GM21367 (cell line): ENCODE data around the gene PFDN1.

ENCODE experiments used
- ATAC-seq: cut with Tn5 transposase; IDR thresholded peaks from one replicate; pipeline ENCODE4 v1.9.1; 2021; ENCODE audit not compliant: unreplicated experiment

PFDN1 gene

DNA sequence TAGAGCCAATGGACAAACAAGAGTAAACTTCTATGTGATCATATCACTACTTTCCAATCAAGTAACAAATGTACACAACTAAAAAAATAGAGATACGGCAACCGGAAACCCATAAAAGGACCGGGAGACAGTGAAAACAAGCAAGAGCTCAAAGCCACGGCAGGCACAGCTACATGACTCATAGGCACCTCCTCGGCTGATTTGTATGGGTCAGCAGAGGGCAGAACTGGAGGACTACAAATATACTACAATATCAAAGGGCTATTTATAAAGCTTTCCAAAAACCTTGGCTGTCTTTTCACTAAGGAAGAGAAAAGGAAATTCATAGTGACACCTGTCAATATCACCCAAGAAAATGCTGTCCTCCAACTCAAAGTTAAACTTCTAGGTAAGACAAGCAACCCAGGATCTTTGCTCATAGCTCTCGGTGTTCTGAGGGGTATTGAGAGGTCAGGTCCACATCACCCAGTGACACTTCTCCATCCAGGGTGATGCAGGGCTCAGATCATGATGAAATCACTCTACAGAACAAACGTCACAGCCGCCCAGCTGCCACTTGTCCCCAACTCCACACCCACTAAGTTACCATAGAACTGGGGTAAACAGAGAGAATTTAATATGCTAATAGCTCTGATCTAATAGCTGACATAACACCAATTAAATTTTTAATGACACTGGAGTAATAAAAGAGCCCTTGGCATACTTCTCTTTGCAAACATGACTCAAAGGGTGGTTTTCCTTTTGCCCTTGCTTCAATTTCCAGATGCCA lies 41.3 kb downstream of the PFDN1 start:
- no peak for ATAC-seq

DNA sequence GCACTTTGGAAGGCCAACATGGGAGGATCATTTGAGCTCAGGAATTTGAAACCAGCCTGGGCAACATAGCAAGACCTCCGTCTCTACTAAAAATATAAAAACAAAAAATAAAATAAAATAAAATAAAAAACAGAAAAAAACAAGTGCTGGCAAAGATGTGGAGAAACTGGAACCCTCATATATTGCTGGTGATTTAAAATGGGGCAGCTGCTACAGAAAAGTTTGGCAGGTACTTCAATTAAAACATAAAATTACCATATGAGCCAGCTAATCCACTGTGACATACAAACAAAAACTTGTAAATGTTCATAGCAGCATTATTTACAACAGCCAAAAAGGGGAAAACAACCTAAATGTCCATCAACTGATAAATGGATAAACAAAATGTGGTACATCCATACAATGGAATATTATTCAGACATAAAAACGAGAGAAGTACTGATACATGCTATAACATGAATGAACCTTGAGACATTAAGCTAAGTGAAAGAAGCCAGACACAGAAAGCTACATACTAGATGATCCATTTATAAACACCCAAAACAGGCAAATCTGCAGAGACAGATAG lies 42.7 kb downstream of the PFDN1 start:
- ATAC-seq: no peak

DNA sequence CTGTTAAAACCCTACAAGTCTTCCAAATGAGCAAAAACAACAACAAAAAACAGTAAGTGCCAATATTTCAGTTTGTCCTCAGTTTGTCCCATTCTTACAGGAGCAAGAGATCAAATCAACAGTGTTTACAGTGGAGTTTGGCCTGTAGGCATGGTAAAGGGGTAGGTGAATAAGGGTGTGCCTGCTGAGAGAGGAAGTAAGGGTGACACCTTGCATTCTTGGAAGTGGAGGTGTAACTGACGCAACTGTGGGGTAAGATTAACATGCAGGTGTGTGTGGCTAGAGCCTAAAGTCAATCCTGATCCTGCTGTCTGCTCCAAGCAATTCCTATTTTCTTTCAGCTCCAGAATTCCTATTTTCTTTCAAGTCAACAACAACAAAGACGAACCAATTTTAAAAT lies 43.4 kb downstream of the PFDN1 start:
- ATAC-seq: no peak

DNA sequence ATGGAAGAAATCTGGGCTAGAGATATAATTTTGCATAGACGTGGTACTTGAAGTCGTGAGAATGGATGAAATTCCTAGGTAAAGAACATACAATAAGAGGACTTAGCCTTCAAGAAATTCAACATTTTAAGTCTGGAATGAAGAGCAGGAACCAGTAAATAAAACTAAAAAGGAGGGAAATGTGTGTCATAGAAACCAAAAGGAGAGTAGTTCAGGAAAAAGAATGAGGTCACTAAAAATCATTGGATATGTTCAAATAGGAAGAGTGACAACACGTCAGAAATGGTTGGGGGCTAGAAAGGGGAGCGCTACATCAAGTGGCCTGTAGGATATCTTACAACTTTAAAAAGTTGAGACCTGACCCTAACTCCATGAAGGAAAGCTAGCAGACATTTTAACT lies 44.0 kb downstream of the PFDN1 start:
- no peak for ATAC-seq

DNA sequence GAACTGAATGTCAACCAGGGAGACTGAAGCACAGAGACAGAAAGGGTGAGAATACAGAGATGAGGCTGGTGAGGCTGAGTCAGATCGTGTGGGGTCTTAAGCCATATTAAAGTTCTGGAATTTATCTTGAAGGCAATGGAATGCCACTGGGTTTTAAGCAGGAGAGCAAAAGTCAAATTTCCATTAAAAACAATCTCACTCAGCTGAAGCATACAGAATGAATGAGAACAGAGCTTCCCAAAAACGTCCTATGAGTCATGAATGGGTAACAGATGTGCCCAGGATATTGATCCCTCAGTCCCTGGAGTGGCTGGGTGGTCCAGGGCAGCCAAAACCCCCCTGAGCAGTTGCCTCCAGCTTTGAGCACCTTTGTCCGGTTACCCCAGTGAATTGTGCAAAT lies 44.9 kb downstream of the PFDN1 start:
- ATAC-seq: no peak

DNA sequence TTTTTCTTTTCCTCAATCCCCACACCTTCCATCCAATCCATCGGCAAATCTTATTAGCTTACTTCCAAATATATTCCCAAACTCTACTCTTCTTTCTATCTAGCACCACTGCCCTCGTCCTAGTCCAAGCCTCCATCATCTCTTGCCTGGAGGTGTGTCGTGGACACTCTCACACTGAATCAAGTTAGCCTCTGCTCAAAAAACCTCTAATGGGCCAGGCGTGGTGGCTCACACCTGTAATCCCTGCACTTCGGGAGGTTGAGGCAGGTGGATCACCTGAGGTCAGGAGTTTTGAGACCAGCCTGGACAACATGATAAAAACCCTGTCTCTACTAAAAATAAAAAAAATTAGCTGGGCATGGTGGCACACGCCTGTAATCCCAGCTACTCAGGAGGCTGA lies 46.2 kb downstream of the PFDN1 start:
- no peak for ATAC-seq

DNA sequence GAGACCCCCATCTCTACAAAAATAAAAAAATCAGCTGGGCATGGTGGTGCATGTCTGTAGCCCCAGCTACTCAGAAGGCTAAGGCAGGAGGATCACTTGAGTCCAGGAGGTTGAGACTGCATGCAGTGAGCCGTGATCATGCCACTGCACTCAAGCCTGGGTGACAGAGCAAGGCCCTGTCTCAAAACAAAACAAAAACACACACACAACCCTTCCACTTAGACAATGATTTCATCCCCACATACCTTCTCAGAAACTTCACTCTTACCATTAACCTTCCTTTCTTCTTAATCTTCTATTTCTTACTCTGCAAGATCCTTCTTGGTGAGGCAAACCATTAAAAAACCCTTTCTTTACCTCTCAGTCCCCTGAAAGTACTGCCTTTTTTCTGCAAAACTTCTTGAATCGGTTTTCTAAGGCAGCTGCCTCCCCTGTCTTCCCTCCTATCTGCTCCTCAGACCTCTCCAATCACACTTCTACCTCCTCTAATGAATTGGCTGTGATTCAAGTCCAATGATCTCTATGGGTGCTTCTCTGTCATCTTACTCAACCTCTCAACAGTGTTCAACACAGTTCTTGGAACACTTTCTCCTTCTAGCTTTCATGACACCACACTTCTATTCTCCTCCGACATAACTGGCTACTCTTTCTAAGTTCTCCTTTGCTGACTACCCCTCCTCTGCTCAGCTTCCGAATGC lies 47.3 kb downstream of the PFDN1 start:
- no peak for ATAC-seq

DNA sequence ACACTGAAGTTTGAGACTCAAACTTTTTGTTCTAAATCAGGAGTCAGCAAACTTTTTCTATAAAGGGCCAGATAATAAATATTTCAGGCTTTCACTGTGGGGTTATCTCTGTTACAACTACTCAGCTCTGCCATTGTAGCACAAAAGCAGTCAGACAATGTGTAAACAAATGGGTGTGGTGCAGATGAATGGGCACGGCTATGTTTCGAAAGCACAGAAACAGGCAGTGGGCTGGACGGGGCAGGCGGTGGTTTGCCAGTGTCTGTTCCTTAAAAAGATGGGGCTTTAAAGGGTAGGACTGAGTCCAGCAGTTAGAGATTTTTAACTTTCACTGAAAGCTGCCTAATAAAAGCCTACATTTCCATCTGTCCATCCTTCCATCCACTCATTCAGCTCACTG lies 48.9 kb downstream of the PFDN1 start:
- ATAC-seq: no peak

DNA sequence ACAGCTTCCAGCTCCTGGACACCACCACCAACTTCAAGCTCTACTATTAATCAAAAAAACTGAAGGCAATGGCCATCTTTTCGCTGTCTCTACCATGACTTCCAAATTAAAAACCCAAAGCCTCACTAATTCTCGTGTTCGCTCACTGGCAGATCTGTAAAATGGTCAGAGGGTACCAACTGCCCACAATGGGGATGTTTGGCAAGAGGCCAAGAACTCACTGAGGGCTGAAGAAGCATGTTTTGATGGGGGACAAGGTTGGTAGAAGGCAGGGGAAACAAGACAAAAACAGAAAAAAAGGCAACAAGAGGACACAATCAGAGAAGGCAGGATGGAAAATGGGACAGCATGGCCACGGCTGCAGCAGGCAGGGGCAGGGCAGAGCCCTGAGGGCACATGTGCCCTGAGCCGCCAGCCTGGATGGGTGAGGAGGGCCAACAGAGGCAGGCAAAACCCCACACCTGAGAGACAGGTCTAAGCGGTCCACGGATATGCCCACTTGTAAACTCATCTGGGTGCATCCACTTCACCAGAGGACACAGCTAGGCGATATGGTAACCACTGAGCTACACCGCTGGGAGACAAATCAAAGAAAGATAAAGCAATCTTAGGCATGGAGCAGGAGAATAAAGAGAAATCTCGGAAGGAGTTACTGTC lies 50.3 kb downstream of the PFDN1 start:
- ATAC-seq: no peak

DNA sequence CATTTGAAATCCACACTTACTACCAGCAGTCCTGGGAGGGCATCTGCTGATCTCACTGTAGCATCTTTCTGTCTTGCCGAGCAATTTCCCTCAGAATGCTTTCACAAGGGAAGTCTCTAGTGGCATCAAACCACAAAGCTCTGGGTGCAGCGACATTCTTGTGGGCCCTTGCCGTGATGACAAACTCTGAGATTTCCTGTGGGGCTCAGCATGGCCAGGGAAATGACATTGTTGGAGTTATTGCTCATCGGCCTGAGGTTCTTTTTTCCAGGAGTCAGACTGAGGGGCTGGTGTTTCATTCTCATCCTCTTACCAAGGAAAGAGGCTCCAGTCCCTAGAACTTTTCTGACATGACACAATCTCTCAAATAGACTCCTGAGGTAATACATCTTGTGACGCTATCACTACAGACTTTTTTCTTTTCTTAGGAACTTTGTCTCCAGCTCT lies 51.4 kb downstream of the PFDN1 start:
- ATAC-seq: peak; percentile 66

DNA sequence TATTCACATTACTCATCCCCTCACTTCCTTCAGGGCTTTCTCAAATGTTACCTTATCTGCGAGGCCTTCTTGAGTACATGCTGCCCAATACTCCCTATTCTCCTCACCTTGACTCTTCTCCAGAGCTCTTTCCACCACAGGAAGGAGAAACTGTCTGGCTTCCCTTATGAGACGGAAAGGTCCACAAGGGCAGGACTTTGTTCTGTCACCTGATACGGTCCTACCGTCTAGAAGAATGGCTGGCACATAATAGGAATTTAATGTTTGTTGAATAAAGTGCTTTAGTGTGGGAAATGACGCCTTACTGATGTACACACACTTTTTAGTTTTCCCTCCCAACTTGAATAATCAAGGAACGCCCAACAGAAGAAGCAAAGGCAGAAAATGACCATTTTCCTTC lies 52.5 kb downstream of the PFDN1 start:
- ATAC-seq: no peak

DNA sequence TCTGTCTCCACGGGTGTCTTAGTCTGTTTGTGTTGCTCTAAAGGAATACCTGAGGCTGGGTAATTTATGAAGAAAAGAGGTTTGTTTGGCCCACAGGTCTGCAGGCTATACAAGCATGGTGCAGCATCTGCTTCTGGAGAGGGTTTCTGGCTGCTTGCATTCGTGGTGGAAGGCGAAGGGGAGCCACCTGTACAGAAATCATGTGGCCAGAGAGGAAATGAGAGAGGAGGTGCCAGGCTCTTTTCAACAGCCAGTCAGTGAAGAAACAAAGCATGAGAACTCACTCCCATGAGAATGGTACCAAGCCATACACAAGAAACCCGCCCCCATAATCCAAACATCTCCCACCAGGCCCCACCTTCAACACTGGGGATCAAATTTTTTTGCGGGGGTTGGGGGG lies 53.4 kb downstream of the PFDN1 start:
- ATAC-seq: no peak

DNA sequence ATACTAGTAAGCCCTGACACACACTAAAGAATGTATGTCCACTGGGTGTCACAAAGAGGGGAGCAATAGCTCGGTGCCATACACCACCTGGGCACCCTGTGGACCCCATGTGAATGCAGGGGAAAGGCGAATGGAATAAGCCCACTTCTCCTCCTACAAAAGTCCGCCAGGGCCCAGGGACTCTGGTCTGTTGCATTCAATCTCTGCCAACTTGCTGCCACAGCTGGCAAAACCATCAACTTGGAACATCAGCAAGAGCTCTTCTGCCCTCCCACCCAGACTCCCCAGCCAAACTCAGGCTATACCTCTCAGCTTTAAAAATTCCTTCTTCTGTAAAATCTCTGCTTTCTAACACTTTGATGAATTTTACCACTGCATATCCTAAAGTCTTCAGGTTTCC lies 54.5 kb downstream of the PFDN1 start:
- no peak for ATAC-seq

DNA sequence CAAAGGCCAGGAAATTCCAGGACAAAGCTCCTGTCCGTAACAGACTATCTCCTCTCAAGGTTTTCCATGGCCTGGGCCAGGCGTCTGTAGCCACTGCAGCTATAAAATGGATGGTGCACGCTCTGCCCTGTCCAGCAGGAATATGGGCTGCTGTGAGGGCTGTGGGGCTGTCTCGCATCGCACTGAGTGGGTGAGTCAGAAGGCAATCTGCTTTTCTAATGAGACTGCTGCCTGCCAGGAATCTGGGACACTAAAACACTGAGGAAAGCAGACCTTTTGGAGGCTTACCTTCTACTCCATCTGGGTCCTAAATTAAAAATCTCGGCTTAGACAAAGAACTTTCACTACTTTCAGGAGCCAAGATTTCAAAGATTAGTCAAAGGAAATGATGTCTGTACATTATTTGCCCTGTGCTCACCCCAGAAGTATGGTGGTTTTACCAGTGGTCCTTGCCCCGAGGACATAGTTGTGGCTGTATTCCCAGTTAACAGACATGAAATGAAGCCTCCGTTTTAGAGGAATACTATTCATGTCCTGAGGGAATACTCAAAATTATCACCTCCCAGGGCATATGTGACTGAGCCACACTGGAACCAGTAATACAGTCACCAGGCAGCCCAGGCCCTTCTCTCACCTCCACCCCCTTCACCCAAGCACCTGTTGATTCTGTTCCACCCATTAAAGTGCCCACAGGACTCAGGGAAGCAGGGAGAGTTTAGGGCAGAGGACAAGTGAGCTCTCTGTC lies 56.4 kb downstream of the PFDN1 start:
- ATAC-seq: no peak

DNA sequence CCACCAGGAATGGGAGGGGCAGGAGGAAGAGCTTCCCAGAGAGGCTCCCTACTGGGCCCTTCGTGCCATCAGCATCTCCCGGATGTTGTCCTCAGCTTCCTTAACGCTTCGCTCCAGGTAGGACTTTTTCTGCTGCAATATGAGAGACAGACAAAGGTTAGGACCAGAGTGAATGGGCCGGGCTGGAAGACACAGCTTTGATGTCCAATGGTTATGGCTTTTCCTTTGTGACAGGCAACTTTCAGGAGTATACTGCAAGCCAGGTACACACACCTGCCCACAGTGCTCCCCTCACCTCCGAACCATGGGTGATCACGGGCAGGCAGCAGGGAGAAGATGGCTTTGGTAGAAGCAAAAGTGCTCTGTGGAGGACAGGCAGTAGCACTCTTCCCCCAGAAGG lies 57.0 kb downstream of the PFDN1 start:
- no peak for ATAC-seq

DNA sequence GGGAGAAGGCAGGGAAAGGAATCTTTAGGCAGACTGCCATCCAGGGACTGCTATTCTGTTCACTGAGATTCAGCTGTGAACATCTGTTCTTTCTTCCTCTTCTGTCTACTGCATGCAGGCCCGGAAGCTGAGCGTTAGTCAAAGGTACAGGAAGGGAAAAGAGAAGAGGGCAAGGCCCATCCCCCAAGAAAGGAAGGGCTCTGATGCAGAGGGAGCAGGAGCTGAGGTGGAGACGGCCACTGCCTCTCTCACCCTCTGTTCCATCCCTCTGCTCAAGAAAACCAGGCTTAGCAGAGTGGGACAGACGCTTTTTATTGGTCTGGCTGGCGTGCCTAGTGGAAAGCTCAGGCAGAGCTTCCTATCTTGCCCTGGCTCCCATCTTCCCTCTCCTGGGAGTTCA lies 57.6 kb downstream of the PFDN1 start:
- ATAC-seq: no peak

DNA sequence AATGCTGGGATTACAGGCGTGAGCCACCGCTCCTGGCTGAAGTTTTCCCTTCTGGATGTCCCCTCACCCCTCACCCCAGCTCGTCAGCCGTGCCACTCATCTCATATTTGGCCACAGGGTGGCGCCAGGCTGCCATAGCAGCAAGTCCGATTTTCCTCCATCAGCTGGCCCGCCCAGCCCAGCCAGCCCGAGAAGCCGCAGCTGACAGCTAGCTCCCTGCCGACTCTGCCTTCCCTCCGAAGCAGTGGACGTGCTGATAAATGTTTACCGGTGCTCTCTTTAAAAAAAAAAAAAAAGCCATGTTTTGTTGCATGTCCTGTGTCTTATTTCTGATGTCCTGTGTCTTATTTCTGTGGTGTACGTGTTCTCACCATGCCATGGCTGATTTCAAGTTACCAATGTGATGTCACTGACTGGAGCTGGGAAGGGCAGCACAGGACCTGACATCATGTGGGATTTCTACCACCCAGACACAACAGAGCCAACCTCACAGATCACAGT lies 58.3 kb downstream of the PFDN1 start:
- ATAC-seq: peak; percentile 51

DNA sequence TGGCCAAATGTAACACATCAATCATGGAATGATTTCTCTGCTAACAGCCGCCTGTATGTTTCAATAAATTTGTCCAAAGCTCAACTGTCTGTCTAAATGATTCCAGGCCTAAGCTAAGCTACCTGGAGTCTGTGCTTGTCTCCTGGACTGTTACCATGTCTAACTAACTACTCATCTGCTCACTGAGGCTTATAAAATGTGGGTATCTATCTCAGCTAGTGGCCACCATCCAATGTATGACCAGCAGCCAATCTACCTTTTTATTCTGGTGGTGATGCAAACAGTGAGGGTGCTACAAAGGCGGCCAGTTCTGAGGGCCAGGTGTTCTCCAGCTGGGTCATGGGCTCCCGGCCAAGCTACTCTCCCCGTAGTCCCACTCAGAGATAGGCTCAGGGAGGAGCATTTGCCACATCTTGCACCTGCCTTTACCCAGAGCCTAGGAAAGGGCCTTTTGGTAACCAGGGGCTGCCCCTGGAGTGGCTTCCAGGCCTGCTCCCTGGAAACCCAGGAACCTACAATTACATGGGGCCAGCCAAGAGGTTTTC lies 59.1 kb downstream of the PFDN1 start:
- no peak for ATAC-seq

DNA sequence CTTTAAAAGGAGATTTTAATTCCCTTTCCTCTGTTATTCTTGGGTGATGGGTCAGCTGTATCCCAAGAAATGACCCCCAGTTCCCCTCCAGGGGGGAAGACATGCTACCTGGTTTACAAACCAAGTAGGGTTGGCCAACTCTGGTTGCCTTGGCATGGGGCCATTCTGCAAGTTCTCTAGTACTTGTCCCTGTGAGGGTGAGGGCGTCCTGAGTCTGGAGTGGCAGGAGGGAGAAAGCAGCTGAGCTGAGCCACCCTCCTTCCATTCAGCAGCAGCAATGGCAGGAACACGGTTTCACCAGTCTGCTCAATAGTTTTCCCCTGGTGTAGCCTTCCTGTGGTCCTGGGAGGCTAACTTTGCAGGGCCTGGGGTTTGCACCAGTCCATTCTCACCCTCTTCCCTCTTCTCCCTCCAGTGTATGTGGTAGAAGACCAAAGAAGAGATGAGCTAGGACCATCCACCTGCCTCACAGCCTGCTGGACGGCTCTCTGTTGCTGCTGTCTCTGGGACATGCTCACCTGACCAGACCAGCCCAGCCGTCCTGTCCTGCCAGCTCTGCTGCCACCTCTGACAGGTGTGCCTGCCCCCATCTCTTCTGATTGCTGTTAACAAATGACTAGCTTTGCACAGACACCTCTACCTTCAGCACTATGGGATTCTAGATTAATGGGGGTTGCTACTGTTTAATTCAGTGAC lies 59.9 kb downstream of the PFDN1 start:
- no peak for ATAC-seq

DNA sequence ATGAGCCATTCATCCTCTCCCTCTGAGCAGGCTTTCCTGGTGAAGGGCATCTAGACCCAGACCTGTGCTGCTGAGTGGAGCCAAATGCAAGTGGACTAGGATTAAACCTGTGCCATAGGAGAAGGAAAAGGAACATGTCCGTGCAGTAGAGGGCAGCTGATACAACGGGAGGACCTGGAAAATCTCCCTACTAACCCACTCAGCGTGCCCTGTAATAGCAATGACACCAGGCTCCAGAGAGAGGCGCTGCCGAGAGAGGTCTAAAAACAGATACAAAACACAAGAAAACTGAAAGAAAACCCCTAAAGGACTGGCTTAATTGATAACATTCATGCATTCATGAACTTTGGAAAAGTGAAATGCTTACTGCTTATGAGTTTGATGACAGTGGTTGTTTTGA lies 60.8 kb downstream of the PFDN1 start:
- no peak for ATAC-seq
